Choroid plexus epithelial cell (primary cell): Measurements from ENCODE around the gene UBE3A.
"Not testable (repeated sequence)": the region's sequence is repeated elsewhere in the genome, so short reads cannot be mapped to it uniquely, and the experiment has no call there.

Experiments used
- DNase-seq: peaks from one replicate; pipeline ENCODE4 v3.0.0-alpha.2; 2010; ENCODE audit warnings: low read depth
- H3K4me3 ChIP-seq: 2 replicates; pipeline ENCODE4 v1.5.1; 2011; ENCODE audit warnings: low read depth, mild to moderate bottlenecking, control low read depth, low read length, moderate library complexity
- CTCF ChIP-seq: conservative IDR thresholded peaks from 2 replicates; pipeline ENCODE4 v1.5.1; 2011; ENCODE audit warnings: low read depth, mild to moderate bottlenecking, control low read depth, inconsistent platforms, low read length, moderate library complexity

The UBE3A gene

DNA sequence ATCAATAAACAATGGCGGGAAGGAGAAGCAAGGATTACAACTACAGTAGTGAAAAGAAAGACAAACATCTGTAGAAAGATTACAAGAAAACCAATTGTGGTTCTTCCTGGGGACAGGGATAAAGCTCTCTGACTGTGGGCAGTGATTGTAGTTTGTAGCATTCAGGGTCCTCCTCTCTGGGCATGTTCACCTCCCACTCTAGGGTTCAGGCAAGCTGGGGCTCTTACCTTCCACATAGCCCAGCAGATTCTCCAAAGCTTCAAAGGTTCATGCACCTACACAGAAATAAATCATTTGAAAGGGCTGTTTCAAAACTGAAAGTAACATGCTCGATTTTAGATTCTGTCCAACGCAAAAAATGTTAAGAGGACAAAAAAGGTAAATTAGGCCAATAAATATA lies 17.4 kb upstream of the UBE3A start:
- no peak for DNase-seq
- TF ChIP-seq CTCF: no peak
- H3K4me3 ChIP-seq: no peak overlapping the region

DNA sequence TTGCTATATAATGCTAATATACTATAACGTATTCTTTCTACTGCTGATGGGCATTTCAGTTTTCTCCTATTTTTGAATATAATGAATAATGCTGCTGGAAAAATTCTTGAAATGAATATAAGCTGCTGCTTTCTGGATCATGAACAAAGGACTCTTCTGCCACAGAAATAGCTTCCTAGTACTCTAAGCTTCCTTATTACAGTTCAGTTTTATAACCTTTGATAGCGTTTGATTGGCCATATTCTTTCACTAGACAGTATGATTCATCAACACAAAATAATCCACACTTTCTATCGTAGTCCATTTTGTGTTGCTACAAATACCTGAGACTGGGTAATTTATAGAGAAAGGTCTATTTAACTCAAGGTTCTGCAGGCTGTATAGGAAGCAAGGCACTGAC lies 16.4 kb upstream of the UBE3A start:
- DNase-seq: no peak
- no peak overlapping the region for H3K4me3 ChIP-seq
- TF ChIP-seq CTCF: no peak

- no peak for DNase-seq
- no peak overlapping the region for H3K4me3 ChIP-seq
- TF ChIP-seq CTCF: no peak
Observed at GRCh38 chr15:25454771-25455170, 15.9 kb upstream of the UBE3A start.

- not testable (repeated sequence) for DNase-seq, H3K4me3 ChIP-seq
Observed at GRCh38 chr15:25453246-25453645, 14.4 kb upstream of the UBE3A start.

GRCh38 chr15:25451501-25451900 lies 12.7 kb upstream of the UBE3A start:
- TF ChIP-seq CTCF: no peak
- no peak overlapping the region for H3K4me3 ChIP-seq
- DNase-seq: no peak

DNA sequence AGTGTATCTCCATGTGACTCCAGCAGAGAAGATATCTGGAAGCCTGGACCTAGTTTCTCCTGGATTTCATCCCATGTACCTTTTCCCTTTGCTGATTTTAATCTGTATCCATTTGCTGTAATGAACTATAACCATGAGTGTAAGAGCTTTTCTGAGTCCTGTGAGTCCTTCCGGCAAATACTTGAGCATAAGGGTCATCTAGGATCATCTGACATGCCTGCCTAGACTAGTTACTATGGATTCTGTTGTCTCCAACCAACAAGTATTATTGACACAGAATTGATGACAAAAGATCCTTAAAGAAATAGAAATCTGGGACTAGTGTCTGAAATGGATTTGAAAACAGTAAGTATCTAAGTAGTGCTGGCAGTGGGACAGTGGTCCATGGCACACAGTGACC lies 11.3 kb upstream of the UBE3A start:
- DNase-seq: no peak
- TF ChIP-seq CTCF: no peak
- H3K4me3 ChIP-seq: no peak overlapping the region

- no peak for TF ChIP-seq CTCF
- H3K4me3 ChIP-seq: no peak overlapping the region
- DNase-seq: no peak
Observed at GRCh38 chr15:25446076-25446475, 7.3 kb upstream of the UBE3A start.

DNA sequence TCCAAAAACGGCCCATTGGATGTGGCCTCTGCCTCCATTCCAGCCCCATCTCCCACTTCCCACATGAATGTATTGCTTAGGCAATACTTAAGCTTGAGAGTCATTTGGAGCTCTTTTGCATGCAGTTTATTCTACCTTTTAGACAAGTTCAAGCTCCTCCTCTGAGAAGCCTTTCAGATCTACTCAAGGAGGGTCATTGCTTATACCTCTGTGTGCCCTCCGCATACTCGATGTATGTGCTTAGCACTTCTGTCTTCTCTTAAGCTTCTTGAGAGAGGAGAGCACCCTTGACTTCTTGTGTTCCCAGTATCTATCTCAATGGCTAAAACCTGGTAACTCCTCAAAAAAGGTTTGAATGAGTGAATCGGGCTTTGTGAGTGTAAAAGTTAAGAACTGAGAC lies 6.6 kb upstream of the UBE3A start:
- DNase-seq: no peak
- no peak overlapping the region for H3K4me3 ChIP-seq
- no peak for TF ChIP-seq CTCF
